Mucosa of rectum (tissue), 2 donors: ENCODE data around the gene CCSER2.

Experiments
- H3K27ac ChIP-seq, 2 donors: one replicate each; pipeline ENCODE4 v1.7.0; 2013; ENCODE audit warnings: inconsistent platforms in 2 of 2, low read depth in 2 of 2, low read length in 2 of 2
- H3K27me3 ChIP-seq, 2 donors: one replicate each; pipeline ENCODE4 v1.7.0; 2013; ENCODE audit warnings: low read length in 2 of 2; ENCODE audit not compliant: control insufficient read depth in 2 of 2, insufficient read depth in 2 of 2
- H3K36me3 ChIP-seq, 2 donors: one replicate each; pipeline ENCODE4 v1.7.0; 2013; ENCODE audit warnings: low read length in 2 of 2; ENCODE audit not compliant: control insufficient read depth in 2 of 2, insufficient read depth in 2 of 2
- H3K4me1 ChIP-seq, 2 donors: one replicate each; pipeline ENCODE4 v1.7.0; 2013; ENCODE audit warnings: low read length in 2 of 2, mild to moderate bottlenecking in 1 of 2; ENCODE audit not compliant: control insufficient read depth in 2 of 2, insufficient read depth in 2 of 2
- H3K4me3 ChIP-seq, 2 donors: one replicate each; pipeline ENCODE4 v1.7.0; 2013; ENCODE audit warnings: low read length in 2 of 2
- H3K9ac ChIP-seq, 2 donors: one replicate each; pipeline ENCODE4 v1.7.0; 2013; ENCODE audit warnings: low read length in 2 of 2, low read depth in 1 of 2, mild to moderate bottlenecking in 1 of 2
- H3K9me3 ChIP-seq, 2 donors: one replicate each; pipeline ENCODE4 v1.7.0; 2013; ENCODE audit warnings: low read length in 2 of 2; ENCODE audit not compliant: control insufficient read depth in 2 of 2
- donor health status: healthy.
- donor health status: Normal muscosa, but diverticular disease.

The CCSER2 gene

DNA sequence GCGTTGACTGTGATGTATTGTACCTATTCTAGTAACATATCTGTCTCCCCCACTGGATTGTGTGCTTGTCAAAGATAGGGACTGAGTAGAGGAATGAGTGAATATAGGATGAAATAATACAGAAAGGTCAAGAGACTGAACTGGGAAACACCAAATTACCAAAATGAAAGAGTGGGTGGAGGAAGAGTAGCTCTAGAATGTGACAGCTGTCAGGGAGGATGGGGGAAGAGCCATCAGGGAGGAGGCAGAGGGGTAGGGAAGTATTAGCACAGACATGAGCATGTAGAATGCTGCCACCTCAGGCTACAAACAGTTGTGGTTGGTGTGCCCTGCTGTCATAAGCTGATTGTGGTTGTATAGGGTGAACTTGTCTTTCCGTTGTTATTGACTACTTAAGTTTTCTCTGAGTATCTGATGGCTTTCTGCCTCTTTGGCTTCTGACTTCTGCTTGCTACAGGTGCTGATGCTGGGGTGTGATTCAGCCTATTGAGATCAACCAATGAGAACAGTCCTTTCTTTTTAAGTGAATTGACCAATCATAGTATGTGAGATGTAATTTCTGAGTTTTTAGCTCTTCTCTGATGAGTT is 5.6 kb downstream of the CCSER2 start:
- Histone ChIP-seq H3K27ac (no peak overlapping the region), H3K9me3 (no peaks in the 10 kb centered on the region), H3K4me1 (peaks cover 0 to 4% of the 10 kb centered on the region in 2 donors), H3K4me3 (no peak overlapping the region), H3K36me3 (no peaks in the 10 kb centered on the region), H3K9ac (no peak overlapping the region), H3K27me3 (no peaks in the 10 kb centered on the region)

DNA sequence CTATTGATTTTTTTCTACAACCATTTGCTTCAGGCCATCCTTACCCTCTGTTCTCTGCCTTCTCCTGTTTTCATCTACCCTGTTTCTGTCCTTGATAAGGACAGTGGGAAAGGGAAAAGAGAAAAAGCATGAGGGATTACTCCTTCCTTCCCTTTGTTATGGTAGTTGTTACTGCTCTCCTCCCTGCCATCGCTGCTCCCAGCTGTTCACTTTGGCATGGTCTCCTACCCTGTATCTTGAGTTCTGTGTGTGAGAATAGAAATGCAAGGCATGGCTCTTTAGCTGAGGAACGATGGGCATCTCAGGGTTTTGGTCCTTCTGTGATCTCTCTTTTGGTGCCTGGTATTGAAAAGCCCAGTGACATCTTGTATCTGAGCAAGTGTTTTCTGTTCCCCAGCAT is 6.4 kb downstream of the CCSER2 start:
- H3K9me3 ChIP-seq, result no peaks in the 10 kb centered on the region
- no peak overlapping the region for H3K9ac ChIP-seq
- H3K27me3 ChIP-seq, result no peaks in the 10 kb centered on the region
- no peak overlapping the region for H3K27ac ChIP-seq
- H3K4me3 ChIP-seq, result no peak overlapping the region
- H3K36me3 ChIP-seq, result no peaks in the 10 kb centered on the region
- H3K4me1 ChIP-seq, result no peaks in the 10 kb centered on the region

DNA sequence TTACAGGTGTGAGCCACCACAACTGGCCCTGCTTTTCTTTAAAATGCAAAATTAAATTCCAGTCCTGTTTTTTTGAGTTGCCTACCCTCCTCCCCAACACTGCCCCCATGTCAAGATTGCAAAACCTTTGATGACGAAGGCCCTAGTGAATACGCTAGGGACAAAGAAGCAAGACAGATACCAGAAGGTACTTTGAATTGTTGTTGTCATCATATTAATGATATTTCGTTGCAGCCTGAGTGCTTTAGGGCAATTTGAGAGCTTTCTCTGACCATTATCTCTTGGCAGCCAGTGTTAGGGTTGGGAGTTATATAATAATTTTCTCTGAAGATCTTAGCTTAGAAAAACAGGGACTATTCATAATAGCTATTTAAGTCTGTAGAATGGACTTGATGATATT is 7.1 kb downstream of the CCSER2 start:
- no peaks in the 10 kb centered on the region for H3K36me3 ChIP-seq
- H3K9ac ChIP-seq, result no peak overlapping the region
- H3K27me3 ChIP-seq, result no peaks in the 10 kb centered on the region
- no peaks in the 10 kb centered on the region for H3K4me1 ChIP-seq
- H3K9me3 ChIP-seq, result no peaks in the 10 kb centered on the region
- no peak overlapping the region for H3K27ac ChIP-seq
- H3K4me3 ChIP-seq, result no peak overlapping the region

- H3K9me3 ChIP-seq, result no peaks in the 10 kb centered on the region
- H3K9ac ChIP-seq, result no peak overlapping the region
- H3K4me3 ChIP-seq, result no peak overlapping the region
- H3K36me3 ChIP-seq, result no peaks in the 10 kb centered on the region
- H3K27me3 ChIP-seq, result no peaks in the 10 kb centered on the region
- no peaks in the 10 kb centered on the region for H3K4me1 ChIP-seq
- no peak overlapping the region for H3K27ac ChIP-seq
Measured at GRCh38 chr10:84336406-84337090, 8.2 kb downstream of the CCSER2 start.

- H3K27me3 ChIP-seq, result no peaks in the 10 kb centered on the region
- H3K27ac ChIP-seq, result no peak overlapping the region
- no peak overlapping the region for H3K4me3 ChIP-seq
- no peaks in the 10 kb centered on the region for H3K4me1 ChIP-seq
- no peaks in the 10 kb centered on the region for H3K36me3 ChIP-seq
- no peaks in the 10 kb centered on the region for H3K9me3 ChIP-seq
- H3K9ac ChIP-seq, result no peak overlapping the region
Measured at GRCh38 chr10:84337199-84337598, 8.8 kb downstream of the CCSER2 start.

DNA sequence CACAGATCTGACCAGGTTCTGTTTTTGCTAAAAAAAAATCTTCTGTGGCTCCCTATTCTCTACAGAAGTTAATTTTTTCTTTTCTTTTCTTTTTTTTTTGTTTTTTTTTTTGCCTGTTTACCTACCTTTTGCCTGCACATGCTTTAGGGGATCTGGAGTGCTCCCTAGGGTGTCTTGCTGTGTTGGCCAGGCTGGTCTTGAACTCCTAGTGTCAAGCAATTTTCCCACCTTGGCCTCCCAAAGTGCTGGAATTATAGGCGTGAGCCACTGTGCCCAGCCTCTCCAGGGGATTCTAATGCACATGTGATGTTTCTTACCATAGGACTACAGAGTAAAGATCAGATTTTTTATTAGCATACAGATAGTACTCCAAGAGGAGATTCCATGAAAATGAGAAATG is 10.6 kb downstream of the CCSER2 start:
- no peak overlapping the region for H3K27ac ChIP-seq
- no peaks in the 10 kb centered on the region for H3K9me3 ChIP-seq
- H3K4me3 ChIP-seq, result no peak overlapping the region
- no peak overlapping the region for H3K9ac ChIP-seq
- no peaks in the 10 kb centered on the region for H3K27me3 ChIP-seq
- no peaks in the 10 kb centered on the region for H3K36me3 ChIP-seq
- no peaks in the 10 kb centered on the region for H3K4me1 ChIP-seq

GRCh38 chr10:84340187-84340586 is 11.8 kb downstream of the CCSER2 start:
- no peaks in the 10 kb centered on the region for H3K27me3 ChIP-seq
- H3K27ac ChIP-seq, result no peak overlapping the region
- H3K9ac ChIP-seq, result no peak overlapping the region
- H3K4me3 ChIP-seq, result no peak overlapping the region
- peaks cover 0 to 2% of the 10 kb centered on the region in 2 donors for H3K4me1 ChIP-seq
- H3K9me3 ChIP-seq, result no peaks in the 10 kb centered on the region
- no peaks in the 10 kb centered on the region for H3K36me3 ChIP-seq

- no peaks in the 10 kb centered on the region for H3K27me3 ChIP-seq
- H3K9me3 ChIP-seq, result no peaks in the 10 kb centered on the region
- H3K4me1 ChIP-seq, result peaks cover 0 to 2% of the 10 kb centered on the region in 2 donors
- H3K4me3 ChIP-seq, result no peak overlapping the region
- no peaks in the 10 kb centered on the region for H3K36me3 ChIP-seq
- H3K27ac ChIP-seq, result no peak overlapping the region
- H3K9ac ChIP-seq, result no peak overlapping the region
Measured at GRCh38 chr10:84340632-84341537, 12.5 kb downstream of the CCSER2 start.

DNA sequence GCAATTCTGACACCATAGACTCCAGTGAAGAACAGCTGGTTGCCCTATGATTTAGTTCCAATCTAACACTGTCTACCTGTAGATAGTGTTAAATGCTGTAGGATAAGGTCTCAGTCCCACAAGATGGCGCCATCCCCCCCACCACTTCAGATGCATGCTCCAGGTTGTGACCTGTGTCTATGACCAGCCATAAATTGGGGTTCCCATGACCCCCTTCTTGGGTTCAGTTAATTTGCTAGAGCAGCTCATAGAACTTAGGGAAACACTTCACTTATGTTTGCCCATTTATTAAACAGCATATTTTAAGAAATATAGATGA is 13.1 kb downstream of the CCSER2 start:
- no peak overlapping the region for H3K27ac ChIP-seq
- H3K27me3 ChIP-seq, result no peaks in the 10 kb centered on the region
- no peaks in the 10 kb centered on the region for H3K36me3 ChIP-seq
- no peak overlapping the region for H3K4me3 ChIP-seq
- H3K4me1 ChIP-seq, result peaks cover 0 to 2% of the 10 kb centered on the region in 2 donors
- H3K9me3 ChIP-seq, result no peaks in the 10 kb centered on the region
- H3K9ac ChIP-seq, result no peak overlapping the region

DNA sequence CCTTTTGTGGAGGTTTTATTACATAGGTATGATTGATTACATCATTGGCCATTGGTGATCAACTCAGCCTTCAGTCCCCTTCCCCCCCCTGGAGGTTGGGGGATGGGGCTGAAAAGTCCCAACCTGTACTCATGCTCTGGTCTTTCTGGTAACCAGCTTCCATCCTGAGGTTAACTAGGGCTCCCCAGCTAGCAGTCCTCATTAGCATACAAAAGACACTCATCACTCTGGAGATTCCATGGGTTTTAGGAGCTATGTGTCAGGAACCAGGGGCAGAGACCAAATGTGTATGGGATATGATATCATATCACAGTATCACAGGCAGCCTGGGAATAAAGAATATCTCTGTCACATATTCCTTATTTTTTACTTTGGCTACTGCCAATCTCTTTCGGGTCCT is 13.6 kb downstream of the CCSER2 start:
- Histone ChIP-seq H3K4me1 (peaks cover 0 to 2% of the 10 kb centered on the region in 2 donors), H3K36me3 (no peaks in the 10 kb centered on the region), H3K27ac (no peak overlapping the region), H3K9ac (no peak overlapping the region), H3K9me3 (no peaks in the 10 kb centered on the region), H3K4me3 (no peak overlapping the region), H3K27me3 (no peaks in the 10 kb centered on the region)
